Inflammatory macrophage treated with lipopolysaccharide for 1 hour (primary cell): ENCODE measurements around the gene FBXW12.
A peak's percentile ranks its signal among the peaks of the same experiment; 100 is the strongest.
"Not testable (repeated sequence)": the region's sequence is repeated elsewhere in the genome, so short reads cannot be mapped to it uniquely, and the experiment has no call there.

ENCODE experiments used
- DNase-seq, 2 donors: peaks; one replicate each; pipeline ENCODE4 v3.0.0-alpha.2; 2020 to 2022

FBXW12 gene, protein sequence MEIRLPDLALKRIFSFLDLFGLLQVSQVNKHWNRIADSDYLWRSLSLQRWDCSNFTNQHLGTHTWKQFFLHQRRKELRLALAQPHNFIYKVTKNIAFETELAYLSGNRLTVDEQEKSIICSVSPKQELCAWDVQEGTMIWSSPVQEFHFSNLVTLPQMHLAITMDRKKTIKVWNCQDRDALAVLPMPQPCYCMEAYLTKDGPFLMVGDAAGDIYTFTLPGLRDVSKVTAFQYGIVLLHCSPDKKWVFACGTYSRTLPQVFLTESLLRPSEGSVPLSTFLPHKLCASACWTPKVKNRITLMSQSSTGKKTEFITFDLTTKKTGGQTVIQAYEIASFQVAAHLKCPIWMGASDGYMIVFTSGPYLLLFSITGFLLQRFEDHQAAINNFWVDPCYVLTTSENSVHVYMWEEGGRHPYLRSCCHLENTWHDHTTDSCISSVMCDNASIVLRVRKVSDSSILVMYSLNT

DNA sequence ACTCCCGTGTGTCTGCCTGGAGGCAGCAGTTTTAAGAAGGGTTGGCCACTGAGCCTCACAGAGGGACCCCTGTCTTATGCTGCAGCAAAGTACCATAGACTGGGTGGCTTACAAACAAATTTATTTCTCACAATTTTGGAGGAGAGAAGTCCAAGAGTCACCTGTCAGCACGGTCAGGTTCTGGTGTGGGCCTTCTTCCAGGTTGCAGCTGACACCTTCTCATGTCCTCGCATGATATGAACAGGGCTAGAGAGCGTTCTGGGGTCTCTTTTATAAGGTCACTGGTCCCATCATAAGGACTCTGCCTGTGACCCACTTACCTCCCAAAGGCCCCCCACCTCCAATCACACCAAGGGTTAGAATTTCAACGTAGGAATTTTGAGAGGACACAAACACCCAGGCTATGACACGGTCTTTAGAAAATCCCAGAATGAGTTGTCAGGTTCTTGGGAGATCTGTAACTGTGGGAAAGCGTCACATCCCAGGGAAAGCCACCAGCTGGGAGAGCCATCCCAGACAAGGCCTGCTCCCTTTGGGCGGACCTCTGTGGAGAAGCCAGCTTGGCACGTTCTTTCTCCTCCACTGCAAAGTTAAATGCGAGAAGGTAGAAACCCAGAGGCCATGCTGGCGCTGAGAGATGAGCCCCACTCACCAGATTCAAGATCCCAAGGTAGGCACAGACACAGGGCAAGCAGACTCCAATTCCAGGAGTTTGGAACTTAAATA is at the start of gene FBXW12:
TSS of gene FBXW12 (plus strand) at position 569 of the 726 bp plus-strand sequence. CDS start 549 bp downstream, outside the sequence.
- DNase-seq, result no peak

DNA sequence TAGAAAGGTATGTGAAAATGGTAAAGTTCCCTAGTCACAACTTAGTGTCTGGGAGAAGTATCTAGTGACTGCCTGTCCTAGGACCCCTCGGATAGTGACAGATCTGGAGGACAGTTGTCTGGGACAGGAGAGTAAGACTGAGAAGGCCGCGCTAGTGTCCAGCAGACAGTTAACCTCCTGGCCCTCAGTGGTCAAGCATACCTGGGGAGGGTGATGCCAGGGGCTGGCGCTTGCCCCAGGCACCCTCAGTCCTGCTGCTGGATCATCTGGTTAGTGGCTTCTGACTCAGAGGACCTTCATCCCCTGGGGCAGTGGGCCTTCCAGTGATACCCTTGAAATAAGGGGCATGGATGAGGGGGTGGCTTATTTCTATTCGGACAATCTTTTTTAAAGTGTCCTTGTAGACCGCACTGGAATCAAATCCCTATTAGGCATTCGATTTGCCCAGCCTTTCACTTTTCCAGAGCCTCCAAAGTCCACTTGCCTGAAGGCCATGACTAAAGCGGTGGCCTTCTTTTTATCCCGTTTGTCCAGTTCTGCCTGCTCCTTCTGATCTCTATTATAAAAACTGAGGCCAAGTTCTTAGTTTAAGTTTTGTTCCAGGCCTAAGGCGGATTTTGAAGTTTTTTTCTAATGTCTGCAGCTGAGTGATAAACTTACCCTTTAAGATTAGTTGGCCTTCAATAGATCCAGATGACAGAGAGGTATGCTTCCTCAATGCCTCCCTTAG is 40.1 kb upstream of the FBXW12 start:
- DNase-seq, result not testable (repeated sequence)

DNA sequence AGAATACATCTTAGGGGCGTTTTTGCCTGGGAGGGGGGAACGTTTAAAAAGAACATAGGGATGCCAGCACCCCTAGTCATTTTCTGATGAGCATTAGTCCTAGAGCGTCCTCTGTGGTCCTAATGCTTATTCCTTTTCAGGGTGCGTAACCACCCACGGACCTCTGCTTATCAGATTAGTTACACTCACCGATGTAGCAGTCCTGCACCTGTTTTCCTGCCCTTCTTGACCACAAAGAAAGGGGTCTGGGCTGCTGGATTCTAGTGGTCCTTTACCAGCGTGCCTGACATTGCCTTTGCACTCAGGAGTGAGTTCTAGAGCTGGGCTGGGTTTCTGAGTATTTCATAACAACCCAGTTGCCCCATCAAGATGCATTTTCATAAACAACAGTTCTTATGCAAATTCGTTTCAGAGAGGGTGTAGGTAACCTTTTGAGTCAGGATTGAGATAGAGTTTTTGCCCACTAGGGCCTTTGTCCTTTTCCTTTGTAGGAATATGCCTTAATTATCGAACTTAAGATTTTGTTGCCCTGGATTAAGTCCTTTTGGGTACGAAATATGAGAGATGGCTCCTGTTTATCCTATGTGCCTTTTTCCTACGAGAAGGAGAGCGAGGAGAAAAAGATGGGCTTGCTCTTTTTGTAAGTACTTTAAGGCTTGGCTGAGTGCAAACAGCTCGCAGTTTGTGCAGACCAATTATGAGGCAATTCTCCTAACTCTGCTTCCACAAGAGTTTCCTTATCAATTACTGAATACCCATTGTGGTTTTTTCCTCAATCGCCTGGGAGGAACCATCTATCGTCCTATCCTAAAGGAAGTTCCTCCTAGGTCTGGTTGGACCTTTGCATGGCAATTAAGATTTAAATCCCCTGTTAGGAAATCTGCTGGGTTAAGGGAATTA is 38.4 kb upstream of the FBXW12 start, which contains the start of gene SPINK8:
TSS of gene SPINK8 (minus strand) at position 316 of the 900 bp plus-strand sequence. CDS start 5,320 bp downstream, outside the sequence.
- peak; percentile 17 to 53 for DNase-seq

DNA sequence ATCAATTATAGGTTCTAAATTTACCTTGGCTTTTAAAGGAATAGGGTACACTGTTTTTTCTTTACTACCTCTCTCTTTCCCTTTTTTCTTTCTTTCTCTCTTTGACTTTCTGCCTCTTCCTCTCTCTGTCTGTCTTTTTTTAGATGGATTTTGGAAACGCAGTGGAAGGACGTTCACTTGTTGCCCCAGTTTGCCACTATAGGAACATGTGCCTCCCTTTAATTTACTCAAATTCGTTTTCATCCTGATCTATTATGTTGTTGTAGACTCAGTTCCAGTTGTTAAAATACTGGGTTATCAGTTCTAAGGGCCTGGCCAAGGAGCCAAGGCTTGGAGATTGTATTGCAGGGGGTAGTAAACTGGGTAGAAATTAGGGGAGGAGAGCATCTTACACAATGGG is 37.4 kb upstream of the FBXW12 start:
- no peak for DNase-seq

DNA sequence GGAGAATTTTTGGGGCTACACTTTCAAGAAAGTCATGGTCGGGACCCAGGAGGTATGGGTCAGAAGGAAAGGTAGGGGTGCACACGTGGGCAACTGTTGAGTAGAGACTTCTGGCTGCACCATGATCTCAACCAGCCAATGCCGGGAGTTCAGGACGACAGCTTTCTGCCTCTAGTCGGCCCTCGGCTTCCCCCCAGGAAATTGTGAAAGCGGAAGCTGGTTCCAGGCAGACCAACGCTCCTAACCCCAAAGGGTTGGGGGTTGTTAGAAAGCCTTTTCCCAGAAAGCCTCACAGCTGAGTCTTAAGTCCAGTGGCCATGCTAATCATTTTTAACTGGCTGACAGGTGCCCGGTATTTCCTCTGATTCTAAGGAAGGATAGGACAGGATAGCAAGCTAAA is 36.7 kb upstream of the FBXW12 start:
- peak; percentile 11 to 17 for DNase-seq

DNA sequence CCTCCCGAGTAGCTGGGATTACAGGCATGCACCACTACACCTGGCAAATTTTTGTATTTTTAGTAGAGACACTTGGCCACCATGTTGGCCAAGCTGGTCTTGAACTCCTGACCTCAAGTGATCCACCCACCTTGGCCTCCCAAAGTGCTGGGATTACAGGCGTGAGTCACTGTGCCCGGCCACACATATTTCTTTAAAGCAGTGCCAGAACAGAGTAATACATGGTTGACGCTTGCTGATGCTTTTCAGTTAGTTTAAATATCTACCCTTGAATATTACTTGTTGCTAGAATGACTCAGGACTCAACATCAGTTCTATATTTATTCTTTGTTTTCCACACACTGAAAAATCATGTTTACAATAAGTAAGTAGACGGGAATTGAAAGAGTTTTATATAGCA is 34.5 kb upstream of the FBXW12 start:
- not testable (repeated sequence) for DNase-seq

DNA sequence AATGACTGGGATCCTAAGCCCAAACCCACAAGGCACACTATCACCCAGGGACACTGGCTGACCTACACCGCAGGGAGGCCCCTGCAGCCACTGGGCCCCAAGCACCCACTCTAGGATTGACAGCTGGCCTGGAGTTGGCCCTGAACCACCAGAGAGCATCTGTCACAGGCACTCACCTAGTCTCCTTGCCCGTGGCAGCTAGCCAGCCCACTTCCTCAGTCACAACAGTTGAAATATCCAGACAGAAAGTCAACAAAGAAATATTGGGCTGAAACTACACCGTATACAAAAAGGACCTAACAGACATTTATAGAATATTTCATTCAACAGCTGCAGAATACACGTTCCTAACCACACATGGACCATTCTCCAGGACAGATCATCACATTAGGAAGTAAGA is 33.4 kb upstream of the FBXW12 start:
- no peak for DNase-seq

DNA sequence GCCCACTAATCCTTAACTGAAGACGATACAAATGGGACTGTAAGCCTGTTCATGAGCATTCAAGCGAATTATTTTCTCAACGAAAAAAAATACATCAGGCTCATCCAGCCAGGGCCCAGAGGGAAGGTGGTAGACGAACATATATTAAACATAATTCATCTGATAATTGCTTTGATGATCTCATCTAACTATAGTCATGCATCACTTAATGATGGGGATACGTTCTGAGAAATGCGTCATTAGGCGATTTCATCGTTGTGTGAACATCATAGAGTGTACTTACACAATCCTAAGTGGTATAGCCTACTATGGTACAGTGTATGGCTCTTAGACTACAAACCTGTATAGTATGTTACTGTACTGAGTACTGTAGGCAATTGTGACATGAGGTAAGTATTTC is 28.6 kb upstream of the FBXW12 start:
- no peak for DNase-seq

DNA sequence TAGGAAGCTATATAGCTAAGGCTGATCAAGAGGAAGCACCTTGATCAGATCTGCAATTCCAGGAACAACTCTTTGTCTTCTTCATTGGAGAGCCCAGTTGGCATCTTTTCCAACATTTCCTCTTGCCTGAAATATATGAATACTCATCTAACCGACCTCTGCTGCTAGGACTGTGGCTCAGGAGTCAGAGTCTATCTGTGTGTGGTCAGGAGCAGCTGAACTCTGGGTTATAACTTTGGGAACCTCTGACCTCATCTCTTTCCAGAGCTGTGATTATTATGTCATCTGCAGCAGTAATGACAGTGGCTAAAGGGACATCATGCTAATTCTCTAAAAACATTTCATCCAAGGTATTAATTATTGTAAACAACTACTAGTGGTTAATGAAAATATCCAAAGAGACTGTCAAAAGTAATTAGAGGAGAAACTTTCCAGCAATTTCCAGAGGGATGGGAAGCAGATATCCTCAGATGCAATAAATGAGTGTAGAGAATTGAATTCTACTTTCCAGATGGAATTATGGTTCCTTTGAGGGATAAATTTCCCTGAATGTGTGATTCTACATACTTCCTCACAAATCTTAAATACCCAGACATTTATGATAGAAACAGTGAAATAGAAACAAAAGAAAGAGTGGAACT is 27.0 kb upstream of the FBXW12 start:
- DNase-seq, result no peak

DNA sequence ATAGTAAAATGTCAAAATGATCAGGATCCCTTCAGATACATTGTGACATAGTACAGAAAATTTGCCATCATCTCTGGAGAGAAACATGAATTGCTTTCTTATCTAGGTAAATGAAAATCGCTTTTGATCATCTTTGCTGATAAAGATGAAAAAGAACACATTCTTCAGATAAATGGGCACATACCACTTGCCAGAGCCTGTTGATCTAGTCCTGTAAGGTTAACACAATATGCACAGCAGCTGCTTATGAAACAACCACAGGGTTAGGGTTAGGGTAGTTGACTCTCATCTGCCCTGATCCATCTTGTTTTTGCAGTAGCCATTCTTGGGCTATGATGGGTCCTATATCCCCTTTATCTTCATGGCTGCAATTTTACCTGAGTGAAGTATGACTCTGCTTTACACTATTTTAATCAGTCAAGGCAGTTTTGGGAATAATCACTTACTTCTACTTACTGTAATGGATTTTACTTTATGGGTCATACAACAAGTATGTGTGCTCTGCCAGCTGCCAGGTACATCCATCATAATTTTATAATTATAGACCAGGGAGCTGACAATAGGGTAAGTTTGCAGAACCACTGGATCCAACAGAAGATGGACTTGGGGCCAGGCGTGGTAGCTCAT is 26.0 kb upstream of the FBXW12 start:
- no peak for DNase-seq

DNA sequence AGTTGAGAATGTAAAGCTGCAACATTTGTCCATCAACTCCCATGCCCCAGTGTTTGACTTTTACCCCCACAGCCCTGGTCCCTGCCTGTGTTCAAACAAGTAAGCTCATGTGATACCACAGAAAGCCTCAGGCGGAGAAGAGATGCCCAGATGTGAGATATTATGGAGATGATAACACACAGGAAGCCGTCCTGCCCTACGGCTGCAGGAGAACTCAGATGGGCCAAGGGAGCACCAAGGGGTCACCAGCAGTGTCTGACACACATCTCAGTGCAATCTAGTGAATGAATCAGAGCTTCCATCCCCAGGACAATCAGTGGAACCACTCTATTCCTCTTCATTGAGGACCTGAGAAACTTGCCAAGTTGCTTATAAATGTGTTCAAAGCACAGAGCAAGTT is 24.5 kb upstream of the FBXW12 start:
- DNase-seq, result no peak

DNA sequence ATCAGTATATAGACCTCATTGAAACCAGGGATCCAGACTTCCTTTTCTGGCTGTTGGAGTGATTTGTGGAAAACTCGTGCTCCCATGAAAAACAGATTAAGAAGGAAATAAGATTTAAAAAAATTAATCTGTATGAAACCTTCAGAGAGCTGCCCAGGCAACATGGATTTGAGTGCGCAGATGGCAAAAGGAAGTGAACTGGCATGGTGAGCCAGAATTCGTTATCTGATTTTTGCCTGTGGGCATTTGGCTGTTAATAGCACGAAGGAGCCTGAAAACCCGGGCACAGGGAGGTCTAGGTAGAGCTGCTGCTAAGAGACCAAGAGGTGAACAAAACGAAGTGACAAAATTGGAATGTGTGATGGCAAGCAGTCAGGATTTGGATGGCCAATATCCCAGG is 19.5 kb upstream of the FBXW12 start:
- DNase-seq, result no peak

DNA sequence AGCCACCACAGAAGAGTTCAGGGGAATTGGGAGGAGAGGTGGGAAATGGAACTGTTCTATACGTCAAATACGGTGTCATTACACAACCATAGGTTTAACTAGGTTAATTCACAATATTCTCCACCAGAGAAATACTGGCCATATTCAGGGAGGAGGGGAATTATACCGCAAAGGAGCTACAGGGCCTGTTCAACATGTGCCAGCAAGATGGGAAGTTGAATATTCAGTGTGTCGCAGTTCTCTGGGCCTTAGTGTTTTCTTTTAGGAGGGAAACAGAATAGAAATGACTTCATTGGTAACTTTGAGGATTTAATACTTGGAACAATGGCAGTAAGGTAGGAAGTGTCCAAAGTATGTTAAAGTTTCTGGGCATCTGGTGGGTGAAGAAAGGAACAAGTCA is 18.0 kb upstream of the FBXW12 start:
- no peak for DNase-seq

DNA sequence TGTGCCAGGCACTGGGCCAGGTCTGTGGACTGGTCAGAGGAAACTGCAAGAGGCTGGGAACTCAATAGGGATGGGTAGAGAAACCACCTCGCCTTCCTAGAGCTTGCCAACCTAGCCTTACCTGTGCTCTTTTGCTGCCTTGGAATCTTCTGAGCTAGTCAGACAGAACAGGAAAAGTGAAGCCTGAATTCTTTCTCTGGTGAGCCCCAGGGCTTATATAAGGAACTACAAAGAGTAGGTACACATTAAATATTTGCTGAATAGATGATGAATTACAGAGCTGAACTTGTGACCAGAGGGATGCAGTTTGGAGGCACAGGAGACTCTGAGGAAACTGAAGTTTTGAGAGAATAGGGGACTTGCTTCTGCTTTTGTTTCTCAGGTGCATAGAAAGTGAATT is 15.6 kb upstream of the FBXW12 start:
- no peak for DNase-seq

DNA sequence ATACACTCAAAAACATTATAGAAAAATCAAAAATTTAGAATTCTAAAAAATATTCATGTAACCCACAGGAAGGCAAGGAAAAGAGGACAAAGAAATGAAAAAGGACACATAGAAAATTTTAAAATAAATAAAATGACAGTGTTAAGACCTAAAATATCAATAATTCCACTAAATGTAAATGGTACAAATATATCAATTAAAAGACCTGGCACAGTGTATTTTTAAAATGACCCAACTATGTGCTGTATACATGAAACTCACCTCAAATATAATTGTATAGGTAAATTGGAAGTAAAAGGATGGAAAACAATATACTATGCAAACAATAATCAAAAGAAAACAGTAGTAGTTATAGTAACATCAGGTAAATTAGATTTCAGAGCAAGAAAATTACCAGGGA is 10.1 kb upstream of the FBXW12 start:
- no peak for DNase-seq

DNA sequence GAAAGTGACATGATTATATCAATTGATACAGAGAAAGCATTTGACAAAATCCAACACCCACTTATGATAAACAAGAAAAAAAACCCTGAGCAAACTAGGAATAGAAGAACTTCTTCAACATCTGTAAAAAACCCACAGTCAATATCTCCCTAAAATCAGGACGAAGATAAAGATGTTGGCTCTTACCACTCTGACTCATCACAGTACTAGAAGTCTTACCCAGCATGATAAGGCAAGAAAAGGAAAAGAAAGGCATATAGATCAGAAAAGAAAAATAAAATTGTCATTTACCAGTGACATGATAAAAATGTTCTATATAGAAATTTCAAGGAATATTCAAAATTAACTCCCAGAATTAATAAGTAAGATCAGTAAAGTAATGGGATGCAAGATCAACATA is 7.2 kb upstream of the FBXW12 start:
- no peak for DNase-seq

DNA sequence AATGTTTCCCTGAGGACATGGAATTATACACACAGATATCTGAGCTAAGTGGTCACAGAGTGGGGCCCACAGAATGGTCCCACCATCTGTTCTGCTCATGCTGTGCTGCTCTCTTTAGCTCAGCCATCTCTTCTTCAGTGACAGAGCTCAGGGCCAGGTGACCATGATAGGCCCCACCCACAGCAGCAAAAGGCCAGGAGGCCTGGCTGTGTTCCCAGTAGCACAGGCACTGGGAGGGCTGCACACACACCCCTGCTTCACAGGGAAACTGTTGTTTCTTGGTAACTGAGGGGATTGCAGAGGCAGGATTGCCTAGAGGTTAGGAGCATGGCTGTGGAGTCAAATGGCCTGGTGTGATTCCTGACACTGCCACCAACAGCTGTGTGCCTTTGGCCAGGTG is 4.8 kb upstream of the FBXW12 start:
- DNase-seq, result no peak

DNA sequence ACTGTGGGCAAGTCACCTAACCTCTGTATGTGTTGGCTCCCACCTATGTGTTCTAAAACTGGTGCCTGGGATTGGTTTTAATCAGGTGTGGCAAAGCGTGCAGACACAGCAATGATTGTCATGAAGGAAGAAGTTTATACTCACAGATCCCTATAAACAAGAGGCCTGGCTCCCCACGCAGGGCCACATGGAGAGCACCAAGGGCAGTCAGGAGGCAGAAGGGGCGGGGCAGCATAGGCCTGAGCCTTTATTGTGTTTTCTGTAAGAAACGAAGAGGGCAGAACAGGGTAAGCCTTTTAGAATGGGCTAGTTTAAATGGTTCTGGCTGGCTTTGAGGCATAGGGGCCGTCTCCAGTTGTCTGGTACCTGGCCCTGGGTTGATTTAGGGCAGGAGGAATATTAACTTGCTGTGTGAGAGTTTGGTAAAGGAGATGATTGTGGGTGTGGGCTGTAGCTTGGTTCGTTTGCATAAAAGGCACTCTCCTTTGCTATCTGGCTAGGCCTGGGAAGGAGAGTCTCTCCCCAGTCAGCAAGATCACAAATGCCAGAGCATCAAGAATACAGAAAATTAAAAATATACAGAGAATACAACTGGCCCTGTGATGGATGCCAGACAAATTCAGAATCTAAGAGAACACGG is 2.2 kb upstream of the FBXW12 start:
- DNase-seq, result no peak

DNA sequence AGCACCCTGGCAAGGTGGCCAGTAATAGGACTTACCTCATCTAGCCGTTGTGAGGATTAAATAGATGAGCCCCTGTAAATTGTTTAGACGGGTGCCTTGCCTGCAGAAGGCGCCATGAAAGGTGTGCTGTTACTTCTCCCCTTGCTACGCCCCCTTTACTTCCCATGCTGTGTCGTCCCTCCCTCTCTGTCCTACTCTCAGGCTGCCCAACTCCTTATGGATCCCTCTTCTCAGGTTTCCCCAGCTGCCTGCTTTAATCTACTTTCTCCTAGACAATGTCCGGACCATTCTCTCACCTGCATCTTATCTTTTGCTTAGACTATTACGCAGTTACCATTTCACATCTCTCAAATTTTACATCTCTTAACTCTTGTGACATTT is 1.7 kb upstream of the FBXW12 start:
- DNase-seq, result no peak

DNA sequence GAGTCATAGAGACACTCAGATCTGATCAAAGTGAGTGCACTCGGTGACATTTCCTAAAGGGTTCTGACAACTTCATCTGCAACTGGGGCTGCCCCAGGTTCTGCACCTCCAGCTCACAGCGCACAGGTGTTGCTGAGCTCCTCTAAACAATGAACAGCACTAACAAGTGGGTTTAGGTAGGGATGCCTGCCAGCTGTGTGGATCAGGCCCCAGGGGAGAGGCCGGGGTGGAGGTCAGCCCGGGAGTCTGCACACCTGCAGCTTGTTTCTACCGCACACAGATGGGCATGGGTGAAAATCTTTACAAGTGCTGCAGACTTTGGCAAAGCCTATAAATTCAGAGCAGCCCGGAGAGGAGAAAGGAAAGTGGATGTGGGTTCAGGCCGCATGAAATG is 355 bp downstream of the FBXW12 start:
- no peak for DNase-seq
